ENCODE data around the gene SMAD4.

Gene SMAD4

GRCh38 chr18:51074605-51075004, 44.6 kb downstream of the SMAD4 start:
- in situ Hi-C loops (cut with MboI; ENCODE audit: low sequenced_read_pairs, unreplicated experiment), result no loop called here
- no peak for TF ChIP-seq CTCF (IDR thresholded peaks at IDR 0.05; ENCODE audit: borderline replicate concordance, control extremely low read depth, extremely low read depth, insufficient read depth, missing control alignments)
- DNase-seq (ENCODE audit: low spot score), result no peak

GRCh38 chr18:51076503-51076902, 46.5 kb downstream of the SMAD4 start:
- DNase-seq (ENCODE audit: low spot score), result no peak
- in situ Hi-C loops (cut with MboI; ENCODE audit: low sequenced_read_pairs, unreplicated experiment), result no loop called here
- TF ChIP-seq CTCF (IDR thresholded peaks at IDR 0.05; ENCODE audit: borderline replicate concordance, control extremely low read depth, extremely low read depth, insufficient read depth, missing control alignments), result no peak

- no peak for DNase-seq (ENCODE audit: low spot score)
- no peak for TF ChIP-seq CTCF (IDR thresholded peaks at IDR 0.05; ENCODE audit: borderline replicate concordance, control extremely low read depth, extremely low read depth, insufficient read depth, missing control alignments)
- in situ Hi-C loops (cut with MboI; ENCODE audit: low sequenced_read_pairs, unreplicated experiment), result no loop called here
Observed at GRCh38 chr18:51077217-51077616, 47.2 kb downstream of the SMAD4 start.

GRCh38 chr18:51078026-51078425, 48.0 kb downstream of the SMAD4 start:
- no peak for TF ChIP-seq CTCF (IDR thresholded peaks at IDR 0.05; ENCODE audit: borderline replicate concordance, control extremely low read depth, extremely low read depth, insufficient read depth, missing control alignments)
- no peak for DNase-seq (ENCODE audit: low spot score)

GRCh38 chr18:51082571-51083267, 52.7 kb downstream of the SMAD4 start:
- DNase-seq (ENCODE audit: low spot score), result peak; percentile 36

More at GRCh38 chr18:51078026-51078425, 48.0 kb downstream of the SMAD4 start:
- in situ Hi-C loops (cut with MboI; ENCODE audit: low sequenced_read_pairs, unreplicated experiment), result no loop called here

GRCh38 chr18:51083398-51083797, 53.4 kb downstream of the SMAD4 start:
- TF ChIP-seq CTCF (IDR thresholded peaks at IDR 0.05; ENCODE audit: borderline replicate concordance, control extremely low read depth, extremely low read depth, insufficient read depth, missing control alignments), result no peak
- in situ Hi-C loops (cut with MboI; ENCODE audit: low sequenced_read_pairs, unreplicated experiment), result no loop called here

More at GRCh38 chr18:51082571-51083267, 52.7 kb downstream of the SMAD4 start:
- no peak for TF ChIP-seq CTCF (IDR thresholded peaks at IDR 0.05; ENCODE audit: borderline replicate concordance, control extremely low read depth, extremely low read depth, insufficient read depth, missing control alignments)
- in situ Hi-C loops (cut with MboI; ENCODE audit: low sequenced_read_pairs, unreplicated experiment), result no loop called here

More at GRCh38 chr18:51083398-51083797, 53.4 kb downstream of the SMAD4 start:
- DNase-seq (ENCODE audit: low spot score), result no peak
